Astrocyte (in vitro differentiated cells and primary cell): ENCODE data around the gene ZC3H12A. TPM values are rescaled to one million over a fixed set of nuclear protein-coding genes. Genes with fewer than 3 reads are reported as not detected.

ENCODE experiments used
- DNase-seq: peaks from one replicate; pipeline ENCODE4 v3.0.0-alpha.2; 2010; ENCODE audit warnings: low read depth
- FAIRE-seq: peaks from 2 replicates; lab custom pipeline; 2011; peaks lifted over from hg19 to GRCh38; lab: Jason Lieb, UNC
- H2AFZ ChIP-seq: 2 replicates; pipeline ENCODE4 v1.6.0; 2012; ENCODE audit warnings: low read depth, low read length, inconsistent platforms
- H3K27ac ChIP-seq: 2 replicates; pipeline ENCODE4 v1.5.1; 2011; ENCODE audit warnings: low read depth, low read length, inconsistent platforms
- H3K27me3 ChIP-seq: 2 replicates; pipeline ENCODE4 v1.6.0; 2011; ENCODE audit warnings: low read length, inconsistent platforms; ENCODE audit not compliant: insufficient read depth
- H3K36me3 ChIP-seq: 2 replicates; pipeline ENCODE4 v1.5.1; 2011; ENCODE audit warnings: low read length, inconsistent platforms; ENCODE audit not compliant: insufficient read depth
- H3K4me1 ChIP-seq: 2 replicates; pipeline ENCODE4 v1.5.1; 2011; ENCODE audit warnings: low read length, inconsistent platforms; ENCODE audit not compliant: insufficient read depth
- H3K4me2 ChIP-seq: 2 replicates; pipeline ENCODE4 v1.6.0; 2012; ENCODE audit warnings: low read length, inconsistent platforms
- H3K4me3 ChIP-seq: 2 replicates; pipeline ENCODE4 v1.5.1; 2011; ENCODE audit warnings: low read depth, mild to moderate bottlenecking, low read length, inconsistent platforms; ENCODE audit not compliant: insufficient read depth
- H3K79me2 ChIP-seq: 2 replicates; pipeline ENCODE4 v1.6.0; 2012; ENCODE audit warnings: mild to moderate bottlenecking, low read length, inconsistent platforms; ENCODE audit not compliant: insufficient read depth
- H3K9ac ChIP-seq: 2 replicates; pipeline ENCODE4 v1.6.0; 2012; ENCODE audit warnings: mild to moderate bottlenecking, low read length, inconsistent platforms
- H3K9me3 ChIP-seq: 2 replicates; pipeline ENCODE4 v1.5.1; 2012; ENCODE audit warnings: low read depth, mild to moderate bottlenecking, low read length, inconsistent platforms; ENCODE audit not compliant: insufficient read depth
- H4K20me1 ChIP-seq: 2 replicates; pipeline ENCODE4 v1.6.0; 2012; ENCODE audit warnings: low read length, inconsistent platforms; ENCODE audit not compliant: insufficient read depth
- H3K27ac Mint-ChIP-seq: one replicate; pipeline ENCODE4 v1.8.0; 2021; ENCODE audit warnings: mild to moderate bottlenecking, mixed read lengths; ENCODE audit not compliant: unreplicated experiment
- H3K27me3 Mint-ChIP-seq: one replicate; pipeline ENCODE4 v1.8.0; 2021; ENCODE audit warnings: low read depth, mixed read lengths; ENCODE audit not compliant: unreplicated experiment
- H3K36me3 Mint-ChIP-seq: one replicate; pipeline ENCODE4 v1.8.0; 2021; ENCODE audit warnings: low read depth, mixed read lengths; ENCODE audit not compliant: unreplicated experiment
- H3K4me1 Mint-ChIP-seq: one replicate; pipeline ENCODE4 v1.8.0; 2021; ENCODE audit warnings: low read depth, mixed read lengths; ENCODE audit not compliant: unreplicated experiment
- H3K4me3 Mint-ChIP-seq: one replicate; pipeline ENCODE4 v1.8.0; 2021; ENCODE audit warnings: mild to moderate bottlenecking, moderate library complexity, mixed read lengths; ENCODE audit not compliant: unreplicated experiment
- H3K9me3 Mint-ChIP-seq: one replicate; pipeline ENCODE4 v1.8.0; 2021; ENCODE audit warnings: mild to moderate bottlenecking, mixed read lengths; ENCODE audit not compliant: unreplicated experiment
- EZH2 ChIP-seq: IDR thresholded peaks from 2 replicates; pipeline ENCODE4 v1.6.1; 2012; ENCODE audit warnings: mild to moderate bottlenecking, low read length, inconsistent platforms; ENCODE audit not compliant: insufficient read depth
- total RNA-seq: library from RNA; stranded (reverse); gene quantifications from 2 replicates; pipeline ENCODE4 v1.2.1, GENCODE V29; 2021
- TF ChIP-seq, protein P1 (sequence below): IDR thresholded peaks from 2 replicates; pipeline ENCODE4 v1.5.1; 2011; ENCODE audit warnings: low read depth, mild to moderate bottlenecking, inconsistent platforms, low read length, moderate library complexity; ENCODE audit not compliant: insufficient read depth

The ZC3H12A gene
- total RNA-seq, 1 donor from 2014 or later: 12.1 TPM

DNA sequence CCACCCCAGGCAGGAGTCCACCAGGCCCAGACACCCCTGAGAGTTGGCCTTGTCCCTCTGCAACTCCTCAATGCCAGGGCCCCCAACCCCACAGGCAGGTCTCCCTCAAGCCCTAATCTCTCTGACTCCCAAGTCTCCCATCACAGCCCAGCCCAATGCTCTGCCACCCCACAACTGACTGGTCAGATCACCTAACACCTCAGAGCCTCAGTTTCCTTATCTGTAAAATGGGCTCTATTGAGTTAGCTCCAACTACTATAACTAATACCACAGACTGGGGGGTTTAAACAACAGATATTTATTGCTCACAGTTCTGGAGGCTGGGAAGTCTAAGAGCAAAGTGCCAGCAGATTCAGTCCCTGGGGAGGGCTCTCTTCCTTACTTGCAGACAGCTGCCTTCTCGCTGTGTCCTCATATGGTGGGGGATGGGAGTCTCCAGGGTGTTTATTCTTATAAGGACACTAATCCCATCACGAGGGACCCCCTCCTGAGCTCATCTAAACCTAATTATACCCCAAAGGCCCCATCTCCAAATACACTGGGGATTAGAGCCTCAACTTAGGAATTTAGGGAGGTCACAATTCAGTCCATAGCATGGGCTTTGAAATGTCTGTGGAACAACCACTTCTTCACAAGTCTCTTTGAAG, 34.9 kb upstream of the ZC3H12A start:
- H3K9me3 ChIP-seq: no peaks in the 10 kb centered on the region
- H3K9me3 Mint-ChIP-seq: peaks cover 2% of the 10 kb centered on the region
- no peak for TF ChIP-seq EZH2
- TF ChIP-seq, protein P1, sequence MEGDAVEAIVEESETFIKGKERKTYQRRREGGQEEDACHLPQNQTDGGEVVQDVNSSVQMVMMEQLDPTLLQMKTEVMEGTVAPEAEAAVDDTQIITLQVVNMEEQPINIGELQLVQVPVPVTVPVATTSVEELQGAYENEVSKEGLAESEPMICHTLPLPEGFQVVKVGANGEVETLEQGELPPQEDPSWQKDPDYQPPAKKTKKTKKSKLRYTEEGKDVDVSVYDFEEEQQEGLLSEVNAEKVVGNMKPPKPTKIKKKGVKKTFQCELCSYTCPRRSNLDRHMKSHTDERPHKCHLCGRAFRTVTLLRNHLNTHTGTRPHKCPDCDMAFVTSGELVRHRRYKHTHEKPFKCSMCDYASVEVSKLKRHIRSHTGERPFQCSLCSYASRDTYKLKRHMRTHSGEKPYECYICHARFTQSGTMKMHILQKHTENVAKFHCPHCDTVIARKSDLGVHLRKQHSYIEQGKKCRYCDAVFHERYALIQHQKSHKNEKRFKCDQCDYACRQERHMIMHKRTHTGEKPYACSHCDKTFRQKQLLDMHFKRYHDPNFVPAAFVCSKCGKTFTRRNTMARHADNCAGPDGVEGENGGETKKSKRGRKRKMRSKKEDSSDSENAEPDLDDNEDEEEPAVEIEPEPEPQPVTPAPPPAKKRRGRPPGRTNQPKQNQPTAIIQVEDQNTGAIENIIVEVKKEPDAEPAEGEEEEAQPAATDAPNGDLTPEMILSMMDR: no peak
- no peak overlapping the region for H2AFZ ChIP-seq
- no peaks in the 10 kb centered on the region for H3K4me1 Mint-ChIP-seq
- peaks cover 42% of the 10 kb centered on the region for H3K27me3 Mint-ChIP-seq
- no peaks in the 10 kb centered on the region for H3K79me2 ChIP-seq
- no peak for FAIRE-seq
- no peaks in the 10 kb centered on the region for H3K4me1 ChIP-seq
- H3K36me3 ChIP-seq: no peaks in the 10 kb centered on the region
- H3K27ac Mint-ChIP-seq: no peak overlapping the region
- H3K9ac ChIP-seq: no peak overlapping the region
- H3K27ac ChIP-seq: no peak overlapping the region
- no peaks in the 10 kb centered on the region for H3K36me3 Mint-ChIP-seq
- DNase-seq: no peak
- no peak overlapping the region for H3K4me3 ChIP-seq
- no peak overlapping the region for H3K4me3 Mint-ChIP-seq
- H3K27me3 ChIP-seq: peaks cover 9% of the 10 kb centered on the region
- no peak overlapping the region for H3K4me2 ChIP-seq
- no peaks in the 10 kb centered on the region for H4K20me1 ChIP-seq

DNA sequence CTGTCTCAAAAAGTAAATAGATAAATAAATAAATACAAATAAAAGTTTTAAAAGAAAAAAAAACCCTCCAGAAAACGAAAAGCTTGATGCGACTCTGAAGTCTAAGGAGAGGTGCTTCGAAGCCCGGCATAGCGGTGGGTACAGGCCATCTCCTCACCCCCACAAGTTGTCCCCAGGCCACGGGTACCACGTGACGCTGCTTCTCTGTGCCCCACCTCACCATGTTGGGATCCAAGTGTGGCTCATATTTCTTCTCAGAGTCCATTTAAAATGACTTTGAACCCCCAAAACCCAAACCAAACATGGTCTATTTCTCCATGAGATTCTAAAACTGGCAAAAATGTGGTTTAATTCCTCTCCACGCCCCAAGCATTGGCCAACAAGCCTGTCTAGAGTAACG, 32.9 kb upstream of the ZC3H12A start:
- FAIRE-seq (no peak), DNase-seq (no peak)
- no peak overlapping the region for H3K4me3 ChIP-seq
- H3K36me3 ChIP-seq: no peaks in the 10 kb centered on the region
- TF ChIP-seq, protein P1: no peak
- TF ChIP-seq EZH2: no peak
- H3K4me2 ChIP-seq: no peak overlapping the region
- no peak overlapping the region for H3K27ac ChIP-seq
- H3K4me3 Mint-ChIP-seq: no peak overlapping the region
- H3K79me2 ChIP-seq: no peaks in the 10 kb centered on the region
- H3K4me1 Mint-ChIP-seq: no peaks in the 10 kb centered on the region
- H3K27me3 Mint-ChIP-seq: peaks cover 40% of the 10 kb centered on the region
- peaks cover 9% of the 10 kb centered on the region for H3K27me3 ChIP-seq
- H4K20me1 ChIP-seq: no peaks in the 10 kb centered on the region
- no peak overlapping the region for H3K9ac ChIP-seq
- H3K27ac Mint-ChIP-seq: no peak overlapping the region
- no peak overlapping the region for H2AFZ ChIP-seq
- H3K9me3 Mint-ChIP-seq: peaks cover 2% of the 10 kb centered on the region
- H3K9me3 ChIP-seq: no peaks in the 10 kb centered on the region
- no peaks in the 10 kb centered on the region for H3K36me3 Mint-ChIP-seq
- no peaks in the 10 kb centered on the region for H3K4me1 ChIP-seq

DNA sequence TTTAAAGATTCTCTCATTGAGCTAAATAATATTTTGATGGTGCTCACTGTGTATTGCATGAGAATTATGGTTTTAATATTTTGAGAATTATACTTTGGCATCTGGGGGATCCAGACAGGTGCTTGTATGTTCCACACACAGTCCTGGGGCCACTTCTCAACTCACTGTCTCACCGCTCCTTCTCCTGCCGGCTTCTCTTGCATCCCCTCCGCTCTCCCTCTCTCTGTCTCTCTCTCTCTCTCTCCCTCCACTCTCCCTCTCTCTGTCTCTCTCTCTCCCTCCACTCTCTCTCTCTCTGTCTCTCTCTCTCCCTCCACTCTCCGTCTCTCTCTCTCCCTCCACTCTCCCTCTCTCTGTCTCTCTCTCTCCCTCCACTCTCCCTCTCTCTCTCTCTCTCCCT, 32.2 kb upstream of the ZC3H12A start:
- H4K20me1 ChIP-seq: no peaks in the 10 kb centered on the region
- TF ChIP-seq EZH2: no peak
- TF ChIP-seq, protein P1: no peak
- H3K27me3 Mint-ChIP-seq: peaks cover 40% of the 10 kb centered on the region

More for the DNA sequence above, 32.2 kb upstream of the ZC3H12A start:
- Histone ChIP-seq H3K27ac (no peak overlapping the region), H3K4me2 (no peak overlapping the region), H3K36me3 (no peaks in the 10 kb centered on the region), H3K4me3 (no peak overlapping the region), H3K9ac (no peak overlapping the region), H3K27me3 (peaks cover 7% of the 10 kb centered on the region), H3K9me3 (no peaks in the 10 kb centered on the region), H3K79me2 (no peaks in the 10 kb centered on the region), H3K4me1 (no peaks in the 10 kb centered on the region), H2AFZ (no peak overlapping the region)
- no peaks in the 10 kb centered on the region for H3K4me1 Mint-ChIP-seq
- H3K36me3 Mint-ChIP-seq: no peaks in the 10 kb centered on the region
- no peak overlapping the region for H3K27ac Mint-ChIP-seq
- FAIRE-seq (no peak), DNase-seq (no peak)
- H3K4me3 Mint-ChIP-seq: no peak overlapping the region
- peaks cover 2% of the 10 kb centered on the region for H3K9me3 Mint-ChIP-seq
